ENCODE data around the gene ANKMY2.
"Not testable (repeated sequence)": the region's sequence is repeated elsewhere in the genome, so short reads cannot be mapped to it uniquely, and the experiment has no call there.

ANKMY2 gene

DNA sequence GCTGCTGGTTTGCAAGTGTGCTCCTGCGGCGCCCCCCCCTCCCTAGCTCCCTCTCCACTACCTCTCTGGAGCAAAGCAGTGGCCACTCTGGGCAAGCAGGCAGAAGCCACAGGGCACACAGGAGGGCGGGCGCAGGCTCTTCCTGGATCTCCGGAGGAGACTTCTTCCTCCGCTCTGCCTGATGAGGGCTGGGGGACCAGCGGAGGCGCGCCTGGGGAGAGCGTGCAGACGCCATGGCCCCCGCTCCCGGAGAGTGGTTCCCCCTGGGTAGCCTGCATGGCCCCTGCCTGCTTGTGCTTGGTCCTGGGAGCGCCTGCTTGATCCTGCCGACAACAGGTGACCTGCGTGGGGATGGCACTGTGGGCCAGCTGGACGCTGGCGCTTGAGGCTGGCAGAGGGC is 29.0 kb downstream of the ANKMY2 start:
- no peak for DNase-seq

DNA sequence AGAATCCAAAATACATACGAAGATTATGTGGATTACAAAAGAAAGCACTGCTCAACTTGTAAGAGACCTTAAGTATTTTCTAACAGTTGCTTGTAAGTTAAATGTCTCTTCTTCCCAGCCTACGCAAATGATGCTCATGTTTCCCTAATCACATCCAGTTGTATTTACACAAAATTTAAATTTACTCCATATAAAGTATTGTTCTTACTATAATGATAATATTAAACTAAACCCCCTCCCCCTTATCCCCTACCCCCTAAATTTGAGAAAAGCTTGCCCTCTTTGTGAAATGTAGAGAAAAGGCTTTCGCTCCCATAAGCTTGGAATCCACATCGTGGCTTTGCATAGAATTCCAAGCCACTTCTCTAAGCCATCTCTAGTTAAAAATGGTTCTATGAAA is 29.4 kb downstream of the ANKMY2 start:
- DNase-seq = no peak

DNA sequence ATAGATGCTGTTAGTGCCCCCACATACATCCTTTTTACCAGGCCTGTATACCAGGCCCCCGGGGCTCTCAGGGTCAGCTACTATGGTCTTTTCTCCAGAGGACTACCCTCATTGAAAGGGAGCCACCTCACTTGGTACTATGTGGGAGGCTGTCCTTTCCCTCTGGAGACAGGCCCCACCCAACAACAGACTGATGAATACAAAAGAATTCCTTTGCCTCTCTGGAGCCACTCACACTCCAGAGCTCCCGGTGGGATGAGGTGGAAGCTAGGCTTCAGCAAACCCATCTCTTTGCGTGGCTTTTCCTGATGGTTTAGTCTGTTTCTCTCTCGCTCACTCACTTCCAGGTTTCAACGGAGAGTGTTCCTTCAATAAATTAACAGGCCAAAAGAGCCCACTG is 30.3 kb downstream of the ANKMY2 start:
- no peak for DNase-seq

DNA sequence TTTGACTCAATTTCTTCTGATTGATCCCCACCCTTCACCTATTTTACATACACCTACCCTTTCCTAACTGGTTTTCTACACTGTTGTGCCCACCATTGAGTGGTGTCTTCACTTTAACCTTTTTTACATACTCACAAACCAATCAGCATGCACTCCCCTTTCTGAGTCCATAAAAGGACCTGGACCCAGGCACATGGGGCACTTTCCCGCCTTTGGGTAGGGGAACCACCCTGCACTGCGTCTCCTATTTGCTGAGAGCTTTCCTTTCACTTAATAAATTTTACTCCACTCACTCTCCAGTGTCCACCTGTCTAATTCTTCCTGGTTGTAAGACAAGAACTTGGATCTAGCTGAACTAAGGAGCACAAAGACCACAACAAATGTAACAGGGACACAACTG is 33.8 kb downstream of the ANKMY2 start:
- DNase-seq = no peak

DNA sequence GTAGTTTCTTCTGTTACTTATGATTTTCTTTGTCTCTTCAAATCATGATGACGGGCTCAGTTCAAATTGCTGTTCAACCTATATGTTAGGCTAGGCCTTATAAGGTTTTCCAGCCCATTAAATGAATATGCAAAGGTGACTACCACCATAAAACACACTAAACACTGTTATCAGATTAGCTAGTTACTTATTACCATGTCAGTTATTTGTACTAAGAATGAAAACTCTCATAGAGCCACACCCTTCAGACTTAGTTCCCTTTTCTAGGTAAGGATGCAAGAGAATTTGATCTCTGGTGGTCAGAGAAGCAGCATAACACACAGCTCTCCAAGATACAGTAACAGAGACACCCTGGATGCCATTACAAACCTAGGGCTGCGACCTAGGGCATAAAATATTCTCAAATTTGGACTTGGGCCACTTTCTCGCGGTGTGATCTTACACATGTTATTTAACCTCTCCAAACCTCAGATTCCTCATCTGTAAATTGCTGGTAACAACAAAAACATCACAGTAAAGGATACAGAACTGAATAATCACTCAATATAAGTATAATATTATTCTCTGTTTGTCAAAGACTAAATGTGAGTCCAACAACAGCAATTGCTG is 35.6 kb downstream of the ANKMY2 start:
- no peak for DNase-seq

DNA sequence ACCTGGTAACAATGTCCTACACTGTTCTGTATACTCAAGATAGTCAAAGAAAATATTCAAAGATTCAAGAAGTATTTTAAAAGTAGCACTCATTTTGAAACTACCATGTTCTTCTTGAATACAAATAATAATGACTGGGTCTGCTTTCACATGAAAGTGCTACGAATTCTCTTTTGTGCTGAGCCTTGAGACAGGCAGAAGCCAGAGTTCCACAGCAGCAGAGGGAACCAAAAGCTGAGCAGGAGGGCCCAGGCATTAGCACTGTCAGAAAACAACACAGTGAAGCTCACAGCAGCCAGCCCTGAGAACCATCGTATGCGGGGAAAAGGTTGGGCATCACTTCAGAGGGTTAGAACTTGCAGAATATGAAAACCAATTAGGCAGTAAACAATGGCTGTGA is 38.9 kb downstream of the ANKMY2 start:
- DNase-seq = no peak

DNA sequence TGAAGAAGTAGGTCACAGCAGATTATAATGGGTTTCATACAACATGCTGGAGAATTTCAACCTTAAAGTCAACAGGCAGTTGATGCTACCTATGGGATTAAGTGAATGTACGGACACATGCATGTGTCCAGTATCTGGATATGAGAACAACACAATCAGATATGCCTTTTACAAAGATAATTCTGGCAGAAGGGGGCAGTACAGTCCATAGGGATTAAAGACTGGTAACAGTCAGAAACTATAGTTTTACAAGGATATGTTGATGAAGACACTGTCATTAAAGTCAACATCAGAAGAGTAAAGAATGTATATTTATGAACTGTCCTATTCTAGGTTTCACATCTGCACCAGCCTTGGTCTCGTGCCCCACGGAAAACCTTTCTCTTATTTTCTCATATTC is 41.5 kb downstream of the ANKMY2 start:
- DNase-seq = no peak

DNA sequence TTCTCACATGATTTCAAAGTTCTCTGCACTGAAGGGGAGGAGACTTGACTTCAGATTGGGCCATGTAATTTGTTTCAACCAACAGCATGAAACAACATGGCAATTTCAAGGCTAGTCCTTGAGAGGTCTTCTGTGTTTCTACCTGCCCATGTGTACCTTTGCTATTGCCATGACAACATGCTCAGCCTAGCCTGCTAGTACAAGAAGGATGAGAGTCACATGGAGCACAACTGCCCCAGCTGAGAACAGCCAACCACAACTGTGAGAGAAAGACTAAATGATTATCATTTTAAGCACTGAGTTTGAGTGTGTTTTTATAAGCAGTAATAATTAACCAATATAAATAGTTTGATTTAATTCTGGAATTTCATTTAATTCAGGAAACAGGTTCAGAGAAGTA is 41.9 kb downstream of the ANKMY2 start:
- no peak for DNase-seq

DNA sequence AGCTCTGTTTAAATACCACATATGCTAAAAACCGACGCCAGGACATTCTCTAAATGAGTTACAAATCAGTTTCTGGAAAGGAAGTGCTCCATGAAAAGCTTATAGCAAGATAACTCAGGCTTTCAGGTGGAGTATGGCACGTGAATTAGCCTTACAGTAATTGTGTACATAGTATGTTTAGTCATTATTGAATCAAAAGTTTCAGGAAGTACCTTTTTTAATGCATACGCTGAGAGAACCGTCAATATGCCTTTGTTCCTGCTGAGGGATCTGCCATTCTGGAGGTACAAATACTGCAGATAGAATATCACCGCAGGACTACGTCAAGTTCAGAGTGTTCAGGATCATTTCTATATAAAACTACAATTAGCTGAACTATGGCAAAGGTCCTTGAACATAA is 45.7 kb downstream of the ANKMY2 start:
- no peak for DNase-seq

DNA sequence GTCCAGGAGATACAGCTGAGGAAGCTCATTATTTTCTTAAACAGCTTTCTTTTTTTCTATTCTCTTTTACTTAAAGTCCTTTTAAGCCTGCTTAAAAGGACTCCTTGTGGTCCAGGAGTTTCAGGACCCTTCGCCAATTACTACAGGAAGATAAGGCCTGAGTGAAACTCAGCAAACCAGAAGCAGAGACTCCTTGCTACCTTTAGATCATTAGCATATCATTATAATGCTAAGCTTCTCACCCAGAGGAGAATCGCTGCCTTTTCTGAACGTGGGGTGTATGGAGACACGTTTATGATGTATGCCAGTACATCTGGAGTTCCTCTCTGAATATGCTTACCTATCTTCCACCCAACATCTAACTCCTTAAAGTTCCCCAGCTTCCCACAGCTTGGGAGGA is 47.5 kb downstream of the ANKMY2 start:
- no peak for DNase-seq

DNA sequence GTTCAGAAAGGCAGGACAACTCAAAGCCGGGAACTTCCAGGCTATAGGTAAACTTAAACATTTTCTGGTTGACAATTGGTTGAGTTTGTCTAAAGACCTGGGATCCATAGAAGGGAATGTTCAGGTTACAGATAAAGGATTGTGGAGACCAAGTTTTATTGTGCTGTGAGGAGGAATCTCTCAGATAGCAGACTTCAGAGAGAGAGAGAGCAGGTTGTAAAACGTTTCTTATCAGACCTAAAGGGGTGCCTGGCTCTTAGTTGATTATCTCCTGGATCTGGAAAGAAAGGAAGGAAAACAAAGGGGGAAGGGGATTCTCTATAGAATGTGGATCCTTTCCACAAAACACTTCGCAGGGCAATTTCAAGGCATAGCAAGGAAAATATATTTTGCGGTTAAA is 50.0 kb downstream of the ANKMY2 start:
- DNase-seq = not testable (repeated sequence)

DNA sequence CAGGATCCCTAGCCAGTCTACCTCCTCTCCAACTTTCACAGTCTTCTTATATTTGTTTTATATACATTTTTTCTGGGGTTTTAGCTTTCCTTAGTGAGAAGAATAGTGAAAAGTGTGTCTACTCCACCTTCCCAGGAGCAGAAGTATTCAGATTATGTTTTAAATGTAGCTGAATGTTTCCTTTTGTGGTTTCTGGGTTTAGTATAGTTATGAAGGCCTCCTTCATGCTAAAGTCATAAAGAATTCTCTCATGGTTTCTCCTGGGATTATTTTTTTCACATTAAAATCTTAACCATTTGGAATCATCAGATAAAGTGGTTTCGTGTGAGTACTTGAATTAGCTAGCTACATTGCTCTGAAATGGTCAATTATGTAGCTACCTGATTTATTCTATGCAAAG is 50.9 kb downstream of the ANKMY2 start:
- no peak for DNase-seq

DNA sequence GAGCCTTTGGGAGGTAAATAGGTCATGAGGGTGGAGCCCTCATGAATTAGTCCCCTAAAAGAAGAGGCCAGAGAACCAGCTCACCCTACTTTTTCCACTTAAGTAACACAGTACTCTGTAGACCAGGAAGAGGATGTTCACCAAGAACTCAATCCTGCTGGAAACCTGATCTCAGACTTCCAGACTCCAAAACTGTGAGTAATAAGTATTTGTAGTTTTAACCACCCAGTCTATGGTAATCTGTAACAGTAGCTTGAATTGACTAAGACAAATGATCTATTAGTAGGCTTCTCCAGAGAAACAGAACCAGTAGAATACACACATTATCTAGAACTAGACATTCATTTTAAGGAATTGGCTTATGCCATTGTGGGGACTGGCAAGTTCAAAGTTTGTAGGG is 51.5 kb downstream of the ANKMY2 start:
- DNase-seq = no peak

DNA sequence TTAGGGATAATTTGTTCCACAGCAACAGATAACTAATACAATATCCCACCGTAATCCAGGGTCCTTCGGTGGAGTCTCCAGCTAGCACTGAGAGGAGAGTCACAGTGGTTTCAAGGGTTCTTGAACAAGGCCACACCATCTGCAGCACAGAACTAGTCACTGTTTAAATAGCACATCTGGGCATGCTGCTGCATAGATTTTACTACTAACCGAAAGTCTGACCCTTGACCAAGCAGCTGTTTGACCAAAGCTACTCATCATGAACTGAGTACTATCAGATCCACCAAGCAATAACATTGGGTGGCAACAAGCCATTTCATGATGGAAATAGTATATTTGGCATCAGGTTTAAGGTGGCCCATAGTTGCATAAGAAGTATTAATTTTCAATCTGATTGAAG is 53.2 kb downstream of the ANKMY2 start:
- no peak for DNase-seq

DNA sequence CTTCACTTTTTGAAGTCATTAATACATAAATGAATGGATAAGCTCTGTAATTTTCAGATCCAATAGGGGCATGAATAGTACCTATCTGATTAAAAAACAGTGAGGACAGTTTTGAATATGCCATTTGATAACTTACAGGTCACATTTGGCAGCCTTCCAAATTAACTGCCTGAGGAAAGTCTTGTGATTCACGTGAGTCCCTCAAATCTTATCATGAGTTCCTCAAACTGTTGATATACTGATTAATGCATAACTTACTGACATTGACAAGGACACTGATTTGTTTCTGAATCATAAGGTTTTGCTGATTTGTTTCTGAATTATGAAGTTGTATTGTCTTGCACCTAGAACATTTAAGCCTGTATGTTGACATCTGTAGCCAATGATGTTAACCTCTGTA is 55.1 kb downstream of the ANKMY2 start:
- no peak for DNase-seq

DNA sequence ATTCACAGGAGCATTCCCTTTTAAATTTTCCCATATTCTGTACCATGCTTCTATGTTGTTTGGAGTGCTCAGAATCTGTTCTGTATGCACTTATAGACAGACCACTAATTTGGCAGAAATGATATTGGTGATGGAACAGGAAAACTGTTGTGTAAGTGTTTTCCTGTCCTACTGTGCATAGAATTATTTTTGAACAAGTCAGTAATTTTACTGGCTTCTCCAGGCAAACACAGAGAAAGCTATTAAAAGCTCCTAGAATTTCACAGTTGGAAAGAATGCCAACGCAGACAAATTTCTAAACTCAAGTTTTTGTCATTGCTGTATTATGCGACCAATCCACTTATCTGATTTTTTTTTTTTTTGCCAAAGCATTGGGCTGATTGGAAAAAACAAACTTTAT is 55.7 kb downstream of the ANKMY2 start:
- DNase-seq = no peak

DNA sequence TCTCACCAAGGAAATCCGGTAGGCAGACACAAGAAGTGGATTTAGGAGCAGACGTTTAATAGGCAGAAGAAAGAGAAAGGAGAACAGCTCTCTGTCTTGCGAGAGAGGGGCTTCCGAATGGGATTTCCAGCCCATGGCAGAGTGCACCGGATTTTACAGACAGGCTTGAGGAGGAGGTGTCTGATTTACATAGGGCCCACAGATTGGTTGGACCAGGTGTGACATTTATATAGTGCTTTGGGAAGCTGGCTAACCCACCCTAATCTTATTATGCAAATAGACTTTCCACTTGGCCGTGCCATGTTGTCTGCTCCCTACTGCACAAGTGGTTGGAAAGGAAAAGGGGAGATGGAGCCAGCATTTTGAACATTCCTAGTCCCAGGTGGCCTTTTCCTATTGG is 57.8 kb downstream of the ANKMY2 start:
- DNase-seq = no peak

DNA sequence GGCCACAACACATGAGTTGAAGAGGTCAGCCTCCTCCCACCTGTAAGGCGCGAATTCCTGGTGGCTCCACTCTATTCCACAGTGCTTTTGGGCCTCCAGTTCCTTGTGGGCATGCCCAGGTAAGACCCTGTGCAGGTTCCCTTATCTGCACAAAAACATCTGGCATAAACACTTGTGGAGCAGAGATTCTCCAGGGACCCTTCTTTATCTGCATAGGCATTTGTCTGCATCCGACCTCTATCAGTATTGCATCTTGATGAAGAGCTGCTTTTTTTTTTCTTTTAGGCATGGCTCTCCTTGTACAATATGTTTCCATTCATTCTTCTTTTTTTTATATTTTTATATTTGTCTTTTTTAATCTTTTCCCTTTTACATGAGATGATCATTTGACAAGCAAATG is 58.4 kb downstream of the ANKMY2 start:
- DNase-seq = no peak

DNA sequence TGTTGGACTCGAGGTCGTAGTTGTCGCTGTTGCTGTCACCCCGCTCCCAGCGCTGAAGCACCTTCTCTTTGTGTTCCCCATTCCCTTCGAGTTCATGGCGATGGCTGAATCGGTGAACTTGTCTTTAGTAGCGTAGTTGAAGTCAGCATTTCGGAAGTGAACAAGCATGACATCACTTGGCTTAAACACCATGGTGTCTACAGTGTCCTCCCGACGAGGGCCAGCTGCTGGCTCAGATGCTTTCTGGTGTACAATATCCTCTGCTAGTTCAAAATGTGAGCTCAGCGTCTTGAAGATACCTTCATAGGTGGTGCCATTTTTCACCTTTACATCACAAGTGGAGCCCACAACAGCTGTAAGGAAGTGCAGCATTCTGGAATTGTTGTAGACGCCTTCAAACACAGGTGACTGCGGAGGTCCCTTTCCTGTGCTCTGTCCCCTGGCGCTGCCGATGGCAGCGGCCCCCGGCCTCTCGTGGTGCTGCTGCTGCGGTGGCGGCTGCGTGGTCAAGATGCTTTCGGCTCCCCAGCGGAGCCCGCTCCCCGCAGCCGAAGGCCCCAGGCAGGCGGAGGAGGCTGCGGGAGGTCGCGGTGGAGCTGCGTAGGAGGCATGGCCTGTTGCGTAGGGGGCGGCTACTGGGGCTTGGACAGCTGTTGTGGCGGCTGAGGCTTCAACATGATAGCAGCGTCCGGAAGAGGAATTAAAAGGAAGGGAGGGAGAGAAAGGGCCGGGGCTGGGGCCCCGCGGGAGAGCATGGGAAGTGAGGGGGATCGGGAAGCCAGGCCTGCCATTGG is 59.3 kb downstream of the ANKMY2 start:
- DNase-seq = no peak

DNA sequence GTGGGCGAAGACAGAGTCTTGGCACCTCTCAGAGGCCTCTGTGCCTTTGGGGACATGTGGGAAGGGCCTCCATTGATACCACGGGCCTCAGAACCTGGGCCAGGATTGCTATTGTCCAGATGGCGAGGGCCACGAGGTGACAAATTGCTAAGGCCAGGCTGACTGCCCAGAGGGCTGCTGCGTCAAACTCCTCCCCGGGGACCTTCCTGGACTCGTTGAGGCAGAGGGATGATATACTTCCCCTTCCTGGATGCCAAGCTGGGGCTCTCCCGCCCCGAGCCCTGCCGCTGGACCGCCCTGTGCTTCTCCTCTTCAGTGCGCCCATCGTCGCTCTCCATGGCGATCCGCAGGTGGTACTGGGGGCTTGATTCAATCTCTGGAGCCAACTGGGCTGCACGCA is 60.0 kb downstream of the ANKMY2 start:
- no peak for DNase-seq

DNA sequence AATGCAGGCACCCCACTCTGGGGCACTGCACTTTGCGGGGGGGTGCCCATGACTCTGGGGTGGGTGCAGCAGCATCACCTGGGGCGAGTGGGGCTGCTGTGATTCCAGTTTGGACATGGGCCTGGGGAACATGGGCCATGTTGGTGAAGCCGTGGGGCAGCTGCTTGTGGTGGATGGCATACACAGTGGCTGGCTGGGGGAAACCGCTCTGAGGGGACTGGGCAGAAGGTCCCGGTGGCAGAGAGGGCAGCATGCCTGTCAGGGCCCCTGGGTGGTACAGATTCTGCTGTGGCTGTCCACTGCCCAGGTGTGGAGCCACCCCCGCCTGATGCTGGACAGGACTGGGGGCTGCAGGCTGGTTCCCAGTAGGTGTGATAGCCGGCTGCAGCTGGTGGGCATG is 61.7 kb downstream of the ANKMY2 start:
- DNase-seq = no peak

DNA sequence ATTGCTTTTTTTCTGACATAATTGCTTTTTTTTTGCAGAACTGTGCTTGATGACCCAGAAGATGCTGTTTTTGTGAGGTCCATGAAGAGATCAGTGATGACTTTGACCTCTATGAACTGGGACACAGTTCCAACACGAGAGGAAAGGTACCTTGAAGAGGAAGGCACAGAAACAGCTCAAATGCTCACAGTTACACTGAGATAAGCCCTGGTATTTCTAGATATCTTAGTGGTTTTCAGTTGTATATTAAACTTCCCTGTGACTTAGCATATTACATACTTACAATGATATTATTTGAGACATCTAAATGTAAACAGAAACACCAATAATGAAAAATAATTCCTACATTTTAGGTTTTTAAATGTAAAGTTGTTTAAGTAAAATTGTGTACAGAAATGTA is 64.3 kb downstream of the ANKMY2 start:
- no peak for DNase-seq

DNA sequence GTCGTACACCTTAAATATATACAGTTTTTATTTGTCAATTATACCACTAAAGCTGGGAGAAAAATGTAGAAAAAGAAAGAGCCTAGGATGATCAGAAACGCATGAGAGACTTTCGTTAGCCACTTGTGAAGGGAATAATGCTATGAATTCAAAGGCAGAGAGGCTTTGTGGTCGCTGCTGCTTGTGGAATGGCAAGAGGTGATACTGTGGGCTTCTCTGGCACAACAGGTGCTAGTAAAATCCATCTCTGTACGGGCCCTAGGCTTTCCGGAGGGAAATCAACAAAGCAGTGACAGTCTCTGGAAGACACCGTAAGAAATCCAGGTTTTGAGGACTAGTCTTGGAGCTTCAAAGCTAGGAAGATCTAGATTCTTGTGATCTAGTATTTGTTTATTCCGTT is 66.3 kb downstream of the ANKMY2 start:
- DNase-seq = no peak

DNA sequence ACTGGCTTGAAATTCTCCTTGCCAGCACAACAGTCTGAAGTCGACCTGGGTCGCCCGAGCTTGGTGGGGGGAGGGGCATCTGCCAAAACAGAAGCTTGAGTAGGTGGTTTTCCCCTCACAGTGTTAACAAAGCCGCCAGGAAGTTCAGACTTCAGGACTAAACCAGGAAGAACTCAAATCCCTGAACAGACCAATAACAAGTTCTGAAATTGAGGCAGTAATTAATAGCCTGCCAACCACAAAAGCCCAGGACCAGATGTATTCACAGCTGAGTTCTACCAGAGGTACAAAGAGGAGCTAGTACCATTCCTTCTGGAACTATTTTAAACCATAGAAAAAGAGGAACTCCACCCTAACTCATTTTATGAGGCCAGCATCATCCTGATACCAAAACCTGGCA is 73.6 kb downstream of the ANKMY2 start:
- no peak for DNase-seq

DNA sequence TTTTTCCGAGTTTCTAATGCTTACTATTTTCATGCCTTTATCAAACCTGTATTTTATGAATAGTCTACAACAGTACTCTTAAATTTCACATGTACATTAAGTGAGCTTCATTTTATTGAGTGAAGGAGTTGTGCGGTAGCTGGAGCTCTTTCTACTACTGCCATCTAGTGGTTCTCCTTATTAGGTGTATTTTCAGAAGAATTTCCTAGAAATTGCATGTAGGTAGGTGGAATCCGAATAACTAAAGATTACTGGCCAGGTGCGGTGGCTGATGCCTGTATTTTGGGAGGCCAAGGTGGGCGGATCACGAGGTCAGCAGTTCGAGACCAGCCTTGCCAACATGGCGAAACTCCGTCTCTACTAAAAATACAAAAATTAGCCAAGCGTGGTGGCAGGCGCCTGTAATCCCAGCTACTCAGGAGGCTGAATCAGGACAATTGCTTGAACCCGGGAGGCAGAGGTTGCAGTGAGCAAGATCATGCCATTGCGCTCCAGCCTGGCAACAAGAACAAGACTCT is 80.6 kb downstream of the ANKMY2 start:
- DNase-seq = no peak
